GM10266 (cell line): ENCODE data around the gene ERICH4.

Experiments used
- DNase-seq: peaks from one replicate; pipeline ENCODE4 v3.0.0; 2012; ENCODE audit errors: extremely low spot score
- TF ChIP-seq, protein P1 (sequence below): IDR thresholded peaks from 2 replicates; pipeline ENCODE4 v1.5.1; 2012; ENCODE audit warnings: mild to moderate bottlenecking, low read depth; ENCODE audit not compliant: control insufficient read depth, insufficient read depth; ENCODE audit errors: missing control alignments

The ERICH4 gene

DNA sequence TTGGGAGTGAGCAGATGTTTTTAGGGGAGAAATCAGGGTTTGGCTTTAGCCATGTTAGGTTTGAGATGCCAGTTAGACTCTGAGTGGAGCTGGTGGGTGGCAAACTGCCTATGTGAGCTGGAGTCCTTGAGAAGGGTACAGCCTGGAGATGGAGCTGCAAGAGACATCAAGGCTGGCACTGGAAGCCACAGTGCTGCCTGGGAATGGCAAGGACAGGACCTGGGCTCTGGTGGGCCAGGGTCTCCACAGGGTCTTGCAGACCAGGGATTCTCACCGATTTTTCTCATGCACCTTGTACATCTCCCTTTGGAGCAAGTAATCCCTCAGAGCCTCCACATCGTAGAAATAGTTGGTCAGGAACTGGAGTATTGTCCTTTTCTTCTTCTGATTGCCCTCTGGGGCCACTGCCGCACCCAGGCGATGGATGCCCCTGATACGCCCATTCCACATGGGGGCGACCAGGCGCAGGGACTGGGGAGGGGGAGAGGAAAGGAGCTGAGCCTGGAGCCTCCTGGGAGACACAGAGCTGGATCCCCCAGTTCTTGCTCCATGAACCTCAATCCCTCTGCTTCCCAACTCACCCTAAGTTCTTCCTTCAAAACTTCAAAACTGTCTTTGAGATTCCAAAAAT lies 4.9 kb upstream of the ERICH4 start:
- TF ChIP-seq, protein P1, sequence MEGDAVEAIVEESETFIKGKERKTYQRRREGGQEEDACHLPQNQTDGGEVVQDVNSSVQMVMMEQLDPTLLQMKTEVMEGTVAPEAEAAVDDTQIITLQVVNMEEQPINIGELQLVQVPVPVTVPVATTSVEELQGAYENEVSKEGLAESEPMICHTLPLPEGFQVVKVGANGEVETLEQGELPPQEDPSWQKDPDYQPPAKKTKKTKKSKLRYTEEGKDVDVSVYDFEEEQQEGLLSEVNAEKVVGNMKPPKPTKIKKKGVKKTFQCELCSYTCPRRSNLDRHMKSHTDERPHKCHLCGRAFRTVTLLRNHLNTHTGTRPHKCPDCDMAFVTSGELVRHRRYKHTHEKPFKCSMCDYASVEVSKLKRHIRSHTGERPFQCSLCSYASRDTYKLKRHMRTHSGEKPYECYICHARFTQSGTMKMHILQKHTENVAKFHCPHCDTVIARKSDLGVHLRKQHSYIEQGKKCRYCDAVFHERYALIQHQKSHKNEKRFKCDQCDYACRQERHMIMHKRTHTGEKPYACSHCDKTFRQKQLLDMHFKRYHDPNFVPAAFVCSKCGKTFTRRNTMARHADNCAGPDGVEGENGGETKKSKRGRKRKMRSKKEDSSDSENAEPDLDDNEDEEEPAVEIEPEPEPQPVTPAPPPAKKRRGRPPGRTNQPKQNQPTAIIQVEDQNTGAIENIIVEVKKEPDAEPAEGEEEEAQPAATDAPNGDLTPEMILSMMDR, result no peak
- DNase-seq, result peak; percentile 3

DNA sequence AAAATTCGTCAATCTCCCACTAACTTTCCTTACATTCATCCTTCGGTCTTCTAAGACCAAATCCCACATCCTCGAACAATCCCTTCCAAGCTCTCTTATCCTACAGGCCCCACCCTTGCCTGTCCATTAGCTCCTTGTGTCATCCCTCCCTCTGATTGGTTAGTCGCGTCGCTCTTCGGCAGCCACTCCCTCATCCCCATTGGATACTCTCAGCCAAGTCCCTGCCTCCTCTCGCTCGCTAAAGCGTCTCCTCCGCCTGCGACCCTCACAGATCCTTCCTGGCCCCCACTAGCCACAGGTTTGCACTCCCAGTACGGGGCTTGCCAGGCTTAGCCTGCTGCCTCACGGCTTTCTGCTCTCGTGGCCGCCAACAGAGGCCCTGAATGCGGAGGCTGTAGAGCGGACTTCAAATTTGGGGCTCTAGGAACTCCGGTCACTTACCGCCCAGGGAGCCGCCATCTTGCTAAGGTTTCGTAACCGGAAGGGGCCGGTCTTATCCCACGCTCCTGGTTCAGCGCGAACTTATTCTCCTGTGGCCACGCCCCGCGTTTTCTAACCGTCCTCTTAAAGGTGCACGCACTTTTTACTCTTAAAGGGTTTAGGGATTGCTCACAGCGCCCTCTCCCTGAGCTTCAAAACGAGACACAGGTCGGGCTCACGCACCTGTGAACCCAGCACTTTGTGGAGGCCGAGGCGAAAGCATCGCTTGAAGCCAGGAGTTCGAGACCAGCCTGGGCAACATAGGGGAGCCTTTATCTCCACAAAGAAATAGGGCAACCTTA lies 3.3 kb upstream of the ERICH4 start, which contains the start of gene DMAC2:
Gene DMAC2, minus strand, starts transcription at position 472 of the 782 bp plus-strand sequence. Its CDS starts 13 bp downstream, at position 459.
- peak; percentile 91 for DNase-seq
- TF ChIP-seq, protein P1, result peak; percentile 62

GRCh38 chr19:41441321-41441945 lies 1.5 kb upstream of the ERICH4 start:
- no peak for DNase-seq
- TF ChIP-seq, protein P1, result no peak

- DNase-seq, result no peak
- TF ChIP-seq, protein P1, result no peak
Observed at GRCh38 chr19:41443813-41444455, 978 bp downstream of the ERICH4 start.

GRCh38 chr19:41445575-41445974 lies 2.6 kb downstream of the ERICH4 start:
- TF ChIP-seq, protein P1, result no peak
- no peak for DNase-seq

- TF ChIP-seq, protein P1, result no peak
- no peak for DNase-seq
Observed at GRCh38 chr19:41447732-41448332, 4.9 kb downstream of the ERICH4 start.
